PC-3 (cell line): ENCODE data around the gene GKN1.
A peak's percentile ranks its signal among the peaks of the same experiment; 100 is the strongest.

Experiments
- EZH2 ChIP-seq: fragments of 300-600 bp; sonication (generic); IDR thresholded peaks from one replicate; pipeline ENCODE4 v1.6.1; 2017; ENCODE audit warnings: antibody characterized with exemption, mild to moderate bottlenecking, low read length; ENCODE audit not compliant: unreplicated experiment
- EZH2phosphoT487 ChIP-seq: fragments of 300-600 bp; sonication (generic); IDR thresholded peaks from 2 replicates; pipeline ENCODE4 v1.6.1; 2018; ENCODE audit warnings: mild to moderate bottlenecking, antibody characterized with exemption, low read length, borderline replicate concordance
- TF ChIP-seq, protein P1 (sequence below): fragments of 300-600 bp; sonication (generic); conservative IDR thresholded peaks from 2 replicates; pipeline ENCODE4 v1.5.1; 2017; ENCODE audit warnings: antibody characterized with exemption, low read depth, mild to moderate bottlenecking, low read length

DNA sequence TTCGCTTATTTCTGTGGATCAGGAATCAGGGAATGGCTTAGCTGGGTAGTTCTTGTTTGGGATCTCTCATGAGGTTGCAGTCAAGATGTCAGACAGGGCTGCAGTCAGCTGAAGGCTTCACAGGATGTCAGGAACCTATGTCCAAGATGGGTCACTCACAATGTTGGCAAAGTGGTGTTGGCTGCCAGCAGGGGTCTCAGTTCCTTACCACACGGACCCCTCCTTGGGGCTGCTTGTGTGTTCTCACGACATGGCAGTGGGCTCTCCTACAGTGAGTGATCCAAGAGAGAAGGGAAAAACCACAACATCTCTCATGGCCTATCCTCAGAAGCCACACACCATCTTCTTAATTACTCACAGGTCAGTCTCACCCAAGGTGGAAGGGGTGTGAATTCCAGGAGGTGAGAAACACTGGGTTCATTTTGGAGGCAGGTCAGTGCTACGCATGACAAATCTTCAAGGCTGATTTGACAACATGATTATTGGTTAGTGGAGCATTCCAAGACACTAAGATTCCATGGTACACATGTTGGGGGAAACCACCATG, 37.2 kb downstream of the GKN1 start:
- TF ChIP-seq, protein P1, sequence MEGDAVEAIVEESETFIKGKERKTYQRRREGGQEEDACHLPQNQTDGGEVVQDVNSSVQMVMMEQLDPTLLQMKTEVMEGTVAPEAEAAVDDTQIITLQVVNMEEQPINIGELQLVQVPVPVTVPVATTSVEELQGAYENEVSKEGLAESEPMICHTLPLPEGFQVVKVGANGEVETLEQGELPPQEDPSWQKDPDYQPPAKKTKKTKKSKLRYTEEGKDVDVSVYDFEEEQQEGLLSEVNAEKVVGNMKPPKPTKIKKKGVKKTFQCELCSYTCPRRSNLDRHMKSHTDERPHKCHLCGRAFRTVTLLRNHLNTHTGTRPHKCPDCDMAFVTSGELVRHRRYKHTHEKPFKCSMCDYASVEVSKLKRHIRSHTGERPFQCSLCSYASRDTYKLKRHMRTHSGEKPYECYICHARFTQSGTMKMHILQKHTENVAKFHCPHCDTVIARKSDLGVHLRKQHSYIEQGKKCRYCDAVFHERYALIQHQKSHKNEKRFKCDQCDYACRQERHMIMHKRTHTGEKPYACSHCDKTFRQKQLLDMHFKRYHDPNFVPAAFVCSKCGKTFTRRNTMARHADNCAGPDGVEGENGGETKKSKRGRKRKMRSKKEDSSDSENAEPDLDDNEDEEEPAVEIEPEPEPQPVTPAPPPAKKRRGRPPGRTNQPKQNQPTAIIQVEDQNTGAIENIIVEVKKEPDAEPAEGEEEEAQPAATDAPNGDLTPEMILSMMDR, result peak; percentile 29; the same call in 1 of the 2 replicates
- TF ChIP-seq EZH2 (no peak), EZH2phosphoT487 (no peak)
